NCI-H460 (cell line): ENCODE results near the gene SLC10A3. TPM values are rescaled to one million over a fixed set of nuclear protein-coding genes. Genes with fewer than 3 reads are reported as not detected.

ENCODE experiments used
- DNase-seq: peaks from one replicate; pipeline ENCODE4 v3.0.0-alpha.2; 2016; ENCODE audit warnings: low read depth; ENCODE audit errors: extremely low read depth
- polyA plus RNA-seq: library from polyadenylated mRNA; depleted of rRNA; stranded (reverse); fragments of >200 nt; gene quantifications from 2 replicates; pipeline ENCODE4 v1.2.3, GENCODE V29; 2014; cell fraction: nucleus; rRNA removed
- total RNA-seq: library from RNA; depleted of rRNA; stranded (reverse); fragments of >200 nt; shearing (Covaris generic); gene quantifications from 2 replicates; pipeline ENCODE4 v1.2.3, GENCODE V29; 2014; rRNA removed

SLC10A3 gene
- 27.9 and 34.8 TPM in 2 replicates for total RNA-seq
- polyA plus RNA-seq, result 46.3 and 57.3 TPM in 2 replicates

- peak; percentile 94 for DNase-seq
Measured at GRCh38 chrX:154490414-154491083, at the start of gene SLC10A3. Gene SLC10A3, minus strand, starts transcription at chrX:154490629. Its CDS starts 1,689 bp downstream, at chrX:154488940.

- no peak for DNase-seq
Measured at GRCh38 chrX:154539077-154539476, 48.6 kb upstream of the SLC10A3 start.

GRCh38 chrX:154535892-154536291 is 45.5 kb upstream of the SLC10A3 start:
- no peak for DNase-seq

GRCh38 chrX:154534526-154535322 is 44.3 kb upstream of the SLC10A3 start:
- DNase-seq, result peak; percentile 82

- DNase-seq, result no peak
Measured at GRCh38 chrX:154532690-154533089, 42.3 kb upstream of the SLC10A3 start.

- DNase-seq, result no peak
Measured at GRCh38 chrX:154531626-154532025, 41.2 kb upstream of the SLC10A3 start.

- DNase-seq, result no peak
Measured at GRCh38 chrX:154530286-154530685, 39.9 kb upstream of the SLC10A3 start.

GRCh38 chrX:154529206-154529612 is 38.8 kb upstream of the SLC10A3 start:
- DNase-seq, result no peak

- DNase-seq, result peak; percentile 85
Measured at GRCh38 chrX:154526901-154527675, 36.7 kb upstream of the SLC10A3 start.

GRCh38 chrX:154525606-154526490 is 35.4 kb upstream of the SLC10A3 start:
- DNase-seq, result no peak

GRCh38 chrX:154519389-154519788 is 29.0 kb upstream of the SLC10A3 start:
- DNase-seq, result no peak

- DNase-seq, result no peak
Measured at GRCh38 chrX:154517101-154517781, 26.8 kb upstream of the SLC10A3 start.

GRCh38 chrX:154516656-154517100 is 26.2 kb upstream of the SLC10A3 start:
- no peak for DNase-seq

GRCh38 chrX:154515966-154516655 is 25.7 kb upstream of the SLC10A3 start, which contains the start of gene FAM3A:
Gene FAM3A, minus strand, starts transcription at chrX:154516232. Its CDS starts 460 bp downstream, at chrX:154515772.
- DNase-seq, result peak; percentile 85

- no peak for DNase-seq
Measured at GRCh38 chrX:154515090-154515965, 24.9 kb upstream of the SLC10A3 start.

GRCh38 chrX:154513716-154514115 is 23.3 kb upstream of the SLC10A3 start:
- DNase-seq, result no peak

- DNase-seq, result no peak
Measured at GRCh38 chrX:154512879-154513553, 22.6 kb upstream of the SLC10A3 start.
